ENCODE results near the gene MCF2L2.

MCF2L2 gene

GRCh38 chr3:183386651-183387050 is 41.8 kb downstream of the MCF2L2 start:
- peak; percentile 83 for DNase-seq (ENCODE audit: low read depth, low spot score)
- TF ChIP-seq EZH2 (IDR thresholded peaks at IDR 0.05) (no peak), POLR2AphosphoS5 (IDR thresholded peaks at IDR 0.05; ENCODE audit: borderline replicate concordance, low read depth, low read length) (peak; percentile 57; the same call in 1 of the 2 replicates)
- Histone ChIP-seq H3K36me3 (ENCODE audit: insufficient read depth, low read length) (no peaks in the 10 kb centered on the region), H3K9ac (ENCODE audit: insufficient read length) (peak overlapping the region; percentile 49), H3K4me3 (peak overlapping the region; percentile 25; the same call in 1 of the 2 replicates), H3K9me3 (ENCODE audit: low read depth, low read length) (no peaks in the 10 kb centered on the region), H3K27ac (peak overlapping the region; percentile 92)

GRCh38 chr3:183385698-183386613 is 42.5 kb downstream of the MCF2L2 start:
- TF ChIP-seq FOXP2 (optimal IDR thresholded peaks at IDR 0.05; ENCODE audit: control extremely low read depth, extremely low read length, insufficient read depth) (no peak), EZH2 (IDR thresholded peaks at IDR 0.05) (no peak), POLR2AphosphoS5 (IDR thresholded peaks at IDR 0.05; ENCODE audit: borderline replicate concordance, low read depth, low read length) (no peak)
- H3K4me3 ChIP-seq, result peak overlapping the region; percentile 25
- H3K9ac ChIP-seq (ENCODE audit: insufficient read length), result peak overlapping the region; percentile 49
- no peaks in the 10 kb centered on the region for H3K36me3 ChIP-seq (ENCODE audit: insufficient read depth, low read length)
- peak; percentile 90 for DNase-seq (ENCODE audit: low read depth, low spot score)
- no peaks in the 10 kb centered on the region for H3K9me3 ChIP-seq (ENCODE audit: low read depth, low read length)
- peak overlapping the region; percentile 92 for H3K27ac ChIP-seq

GRCh38 chr3:183381673-183382072 is 46.7 kb downstream of the MCF2L2 start:
- TF ChIP-seq EZH2 (IDR thresholded peaks at IDR 0.05) (no peak), FOXP2 (optimal IDR thresholded peaks at IDR 0.05; ENCODE audit: control extremely low read depth, extremely low read length, insufficient read depth) (no peak), POLR2AphosphoS5 (IDR thresholded peaks at IDR 0.05; ENCODE audit: borderline replicate concordance, low read depth, low read length) (no peak)
- Histone ChIP-seq H3K36me3 (ENCODE audit: insufficient read depth, low read length) (no peaks in the 10 kb centered on the region), H3K4me3 (no peak overlapping the region), H3K27ac (no peak overlapping the region), H3K9ac (ENCODE audit: insufficient read length) (no peak overlapping the region), H3K9me3 (ENCODE audit: low read depth, low read length) (no peaks in the 10 kb centered on the region)
- no peak for DNase-seq (ENCODE audit: low read depth, low spot score)

GRCh38 chr3:183381179-183381578 is 47.2 kb downstream of the MCF2L2 start:
- no peak for DNase-seq (ENCODE audit: low read depth, low spot score)
- Histone ChIP-seq H3K4me3 (no peak overlapping the region), H3K9ac (ENCODE audit: insufficient read length) (no peak overlapping the region), H3K9me3 (ENCODE audit: low read depth, low read length) (no peaks in the 10 kb centered on the region), H3K36me3 (ENCODE audit: insufficient read depth, low read length) (no peaks in the 10 kb centered on the region), H3K27ac (no peak overlapping the region)
- no peak for TF ChIP-seq FOXP2 (optimal IDR thresholded peaks at IDR 0.05; ENCODE audit: control extremely low read depth, extremely low read length, insufficient read depth)
- TF ChIP-seq EZH2 (IDR thresholded peaks at IDR 0.05), result no peak
- no peak for TF ChIP-seq POLR2AphosphoS5 (IDR thresholded peaks at IDR 0.05; ENCODE audit: borderline replicate concordance, low read depth, low read length)

GRCh38 chr3:183378951-183379350 is 49.5 kb downstream of the MCF2L2 start:
- H3K36me3 ChIP-seq (ENCODE audit: insufficient read depth, low read length), result no peaks in the 10 kb centered on the region
- TF ChIP-seq EZH2 (IDR thresholded peaks at IDR 0.05) (no peak), POLR2AphosphoS5 (IDR thresholded peaks at IDR 0.05; ENCODE audit: borderline replicate concordance, low read depth, low read length) (no peak), FOXP2 (optimal IDR thresholded peaks at IDR 0.05; ENCODE audit: control extremely low read depth, extremely low read length, insufficient read depth) (no peak)
- DNase-seq (ENCODE audit: low read depth, low spot score), result no peak
- H3K27ac ChIP-seq, result no peak overlapping the region
- no peak overlapping the region for H3K4me3 ChIP-seq
- H3K9me3 ChIP-seq (ENCODE audit: low read depth, low read length), result no peaks in the 10 kb centered on the region
- no peak overlapping the region for H3K9ac ChIP-seq (ENCODE audit: insufficient read length)

- no peaks in the 10 kb centered on the region for H3K9me3 ChIP-seq (ENCODE audit: low read depth, low read length)
- no peak overlapping the region for H3K9ac ChIP-seq (ENCODE audit: insufficient read length)
- H3K27ac ChIP-seq, result no peak overlapping the region
- H3K4me3 ChIP-seq, result no peak overlapping the region
- TF ChIP-seq POLR2AphosphoS5 (IDR thresholded peaks at IDR 0.05; ENCODE audit: borderline replicate concordance, low read depth, low read length), result no peak
- TF ChIP-seq EZH2 (IDR thresholded peaks at IDR 0.05), result no peak
- TF ChIP-seq FOXP2 (optimal IDR thresholded peaks at IDR 0.05; ENCODE audit: control extremely low read depth, extremely low read length, insufficient read depth), result no peak
- no peaks in the 10 kb centered on the region for H3K36me3 ChIP-seq (ENCODE audit: insufficient read depth, low read length)
- no peak for DNase-seq (ENCODE audit: low read depth, low spot score)
Measured at GRCh38 chr3:183378545-183378944, 49.9 kb downstream of the MCF2L2 start.

- Histone ChIP-seq H3K9me3 (ENCODE audit: low read depth, low read length) (no peaks in the 10 kb centered on the region), H3K27ac (no peak overlapping the region), H3K4me3 (no peak overlapping the region), H3K36me3 (ENCODE audit: insufficient read depth, low read length) (no peaks in the 10 kb centered on the region), H3K9ac (ENCODE audit: insufficient read length) (no peak overlapping the region)
- TF ChIP-seq EZH2 (IDR thresholded peaks at IDR 0.05), result no peak
- TF ChIP-seq FOXP2 (optimal IDR thresholded peaks at IDR 0.05; ENCODE audit: control extremely low read depth, extremely low read length, insufficient read depth), result no peak
- no peak for TF ChIP-seq POLR2AphosphoS5 (IDR thresholded peaks at IDR 0.05; ENCODE audit: borderline replicate concordance, low read depth, low read length)
- no peak for DNase-seq (ENCODE audit: low read depth, low spot score)
Measured at GRCh38 chr3:183378008-183378407, 50.4 kb downstream of the MCF2L2 start.

GRCh38 chr3:183377307-183377959 is 51.0 kb downstream of the MCF2L2 start:
- no peak for TF ChIP-seq FOXP2 (optimal IDR thresholded peaks at IDR 0.05; ENCODE audit: control extremely low read depth, extremely low read length, insufficient read depth)
- no peak for TF ChIP-seq POLR2AphosphoS5 (IDR thresholded peaks at IDR 0.05; ENCODE audit: borderline replicate concordance, low read depth, low read length)
- no peak for TF ChIP-seq EZH2 (IDR thresholded peaks at IDR 0.05)
- Histone ChIP-seq H3K4me3 (no peak overlapping the region), H3K9ac (ENCODE audit: insufficient read length) (no peak overlapping the region), H3K36me3 (ENCODE audit: insufficient read depth, low read length) (no peaks in the 10 kb centered on the region), H3K9me3 (ENCODE audit: low read depth, low read length) (no peaks in the 10 kb centered on the region), H3K27ac (no peak overlapping the region)
- DNase-seq (ENCODE audit: low read depth, low spot score), result no peak

Data from SK-N-MC (cell line).